Osteoblast (primary cell): ENCODE data around the gene USP32. TPM values are rescaled to one million over a fixed set of nuclear protein-coding genes. Genes with fewer than 3 reads are reported as not detected.

Experiments used
- DNase-seq: peaks from one replicate; pipeline ENCODE4 v3.0.0; 2011; ENCODE audit warnings: low spot score, mixed read lengths; ENCODE audit not compliant: insufficient read length; ENCODE audit errors: missing footprints
- H2AFZ ChIP-seq: 2 replicates; pipeline ENCODE4 v1.6.0; 2011; ENCODE audit warnings: mild to moderate bottlenecking, low read length
- H3K27ac ChIP-seq: 2 replicates; pipeline ENCODE4 v1.5.1; 2011; ENCODE audit warnings: mild to moderate bottlenecking, low read depth, low read length, moderate library complexity
- H3K27me3 ChIP-seq: 2 replicates; pipeline ENCODE4 v1.6.0; 2012; ENCODE audit warnings: mild to moderate bottlenecking, control low read depth, inconsistent platforms, low read length, moderate library complexity; ENCODE audit not compliant: insufficient read depth
- H3K36me3 ChIP-seq: 2 replicates; pipeline ENCODE4 v1.5.1; 2011; ENCODE audit warnings: mild to moderate bottlenecking, low read length, control low read depth, moderate library complexity; ENCODE audit not compliant: insufficient read depth
- H3K4me1 ChIP-seq: 2 replicates; pipeline ENCODE4 v1.5.1; 2011; ENCODE audit warnings: mild to moderate bottlenecking, low read length, control low read depth, moderate library complexity; ENCODE audit not compliant: insufficient read depth
- H3K4me2 ChIP-seq: 2 replicates; pipeline ENCODE4 v1.6.0; 2011; ENCODE audit warnings: mild to moderate bottlenecking, low read length; ENCODE audit not compliant: insufficient read depth
- H3K4me3 ChIP-seq: fragments of 200-600 bp; sonication (generic); 3 replicates; pipeline ENCODE4 v1.5.1; 2012; ENCODE audit warnings: mild to moderate bottlenecking, low read length, inconsistent platforms; ENCODE audit not compliant: insufficient read depth
- H3K79me2 ChIP-seq: 2 replicates; pipeline ENCODE4 v1.6.0; 2012; ENCODE audit warnings: mild to moderate bottlenecking, low read length, control low read depth, inconsistent platforms; ENCODE audit not compliant: insufficient read depth
- H3K9me3 ChIP-seq: 2 replicates; pipeline ENCODE4 v1.5.1; 2011; ENCODE audit warnings: low read depth, low read length, control low read depth
- H4K20me1 ChIP-seq: 2 replicates; pipeline ENCODE4 v1.6.0; 2012; ENCODE audit warnings: mild to moderate bottlenecking, low read length, control low read depth; ENCODE audit not compliant: insufficient read depth
- CTCF ChIP-seq: IDR thresholded peaks from 2 replicates; pipeline ENCODE4 v1.5.1; 2011; ENCODE audit warnings: mild to moderate bottlenecking, low read depth, low read length, moderate library complexity; ENCODE audit errors: extremely low read depth
- total RNA-seq: library from RNA; depleted of rRNA; stranded (reverse); fragments of >200 nt; gene quantifications from 2 replicates; pipeline ENCODE4 v1.2.3, GENCODE V29; 2012

USP32 gene
- total RNA-seq, 1 donor: 99.5 TPM

GRCh38 chr17:60149691-60150582, 242.0 kb downstream of the USP32 start, which contains the start of gene CA4:
Gene CA4, plus strand, starts transcription at chr17:60149973. Its CDS starts 62 bp downstream, at chr17:60150035.
- H3K36me3 ChIP-seq: no peaks in the 10 kb centered on the region
- no peak within 1 kb of the TSS for H2AFZ ChIP-seq
- no peak within 1 kb of the TSS for H3K27ac ChIP-seq
- no peak for DNase-seq
- H3K27me3 ChIP-seq: peaks cover 83% of the 10 kb centered on the region
- H4K20me1 ChIP-seq: peaks cover 3% of the 10 kb centered on the region
- H3K9me3 ChIP-seq: no peaks in the 10 kb centered on the region
- no peak for TF ChIP-seq CTCF
- no peak within 1 kb of the TSS for H3K4me3 ChIP-seq
- H3K4me2 ChIP-seq: no peak within 1 kb of the TSS
- H3K4me1 ChIP-seq: peaks cover 11% of the 10 kb centered on the region
- no peaks in the 10 kb centered on the region for H3K79me2 ChIP-seq

DNA sequence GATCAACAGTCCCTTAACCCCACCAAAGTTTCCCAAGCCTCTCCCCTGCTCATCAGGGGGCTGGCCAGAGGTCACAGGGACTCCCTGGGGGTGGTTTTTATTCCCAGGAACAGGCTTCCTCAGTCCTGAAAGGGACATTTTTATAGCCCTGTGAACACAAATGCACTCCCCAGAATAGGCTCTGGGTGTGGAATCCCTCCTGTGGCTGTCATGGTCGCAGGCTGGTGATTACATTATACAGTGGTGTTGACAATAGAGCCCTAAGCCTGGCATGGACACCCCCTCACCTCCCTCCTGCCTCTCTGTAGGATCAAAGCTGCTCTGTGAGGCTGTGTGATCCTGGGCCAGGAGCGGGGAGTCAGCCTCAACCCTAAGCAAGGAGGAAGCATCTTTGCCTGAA, 243.6 kb downstream of the USP32 start:
- Histone ChIP-seq H3K9me3 (no peaks in the 10 kb centered on the region), H3K27ac (no peak overlapping the region), H3K79me2 (no peaks in the 10 kb centered on the region), H3K36me3 (no peaks in the 10 kb centered on the region), H2AFZ (no peak overlapping the region), H3K4me3 (no peak overlapping the region), H4K20me1 (no peaks in the 10 kb centered on the region), H3K4me1 (no peaks in the 10 kb centered on the region), H3K4me2 (no peak overlapping the region), H3K27me3 (peaks cover 92% of the 10 kb centered on the region)
- no peak for DNase-seq
- no peak for TF ChIP-seq CTCF

GRCh38 chr17:60147553-60148223, 244.2 kb downstream of the USP32 start:
- Histone ChIP-seq H3K79me2 (no peaks in the 10 kb centered on the region), H3K27me3 (peaks cover 86% of the 10 kb centered on the region), H3K9me3 (no peaks in the 10 kb centered on the region), H3K27ac (no peak overlapping the region), H3K36me3 (no peaks in the 10 kb centered on the region), H4K20me1 (no peaks in the 10 kb centered on the region), H3K4me2 (no peak overlapping the region), H2AFZ (no peak overlapping the region), H3K4me3 (no peak overlapping the region), H3K4me1 (peaks cover under 1% of the 10 kb centered on the region)
- DNase-seq: no peak
- no peak for TF ChIP-seq CTCF

GRCh38 chr17:60146206-60146605, 245.7 kb downstream of the USP32 start:
- no peak overlapping the region for H3K4me2 ChIP-seq
- TF ChIP-seq CTCF: no peak
- no peaks in the 10 kb centered on the region for H3K9me3 ChIP-seq
- no peak for DNase-seq
- H3K27ac ChIP-seq: no peak overlapping the region
- H2AFZ ChIP-seq: no peak overlapping the region
- H3K79me2 ChIP-seq: no peaks in the 10 kb centered on the region
- peaks cover 78% of the 10 kb centered on the region for H3K27me3 ChIP-seq
- peaks cover 12% of the 10 kb centered on the region for H3K4me1 ChIP-seq
- H3K4me3 ChIP-seq: no peak overlapping the region
- no peaks in the 10 kb centered on the region for H4K20me1 ChIP-seq
- H3K36me3 ChIP-seq: no peaks in the 10 kb centered on the region
